Esophagus (tissue), 2 donors: ENCODE data around the gene RIC1. TPM values are rescaled to one million over a fixed set of nuclear protein-coding genes. Genes with fewer than 3 reads are reported as not detected.
"Not testable (repeated sequence)": the region's sequence is repeated elsewhere in the genome, so short reads cannot be mapped to it uniquely, and the experiment has no call there.

Experiments
- H3K27ac ChIP-seq, 2 donors: one replicate each; pipeline ENCODE4 v1.5.1; 2013; ENCODE audit warnings: low read depth in 2 of 2, mild to moderate bottlenecking in 2 of 2, inconsistent platforms in 1 of 2, low read length in 1 of 2, moderate library complexity in 1 of 2
- H3K27me3 ChIP-seq, 2 donors: one replicate each; pipeline ENCODE4 v1.6.1; 2013; ENCODE audit warnings: low read length in 2 of 2, control low read depth in 1 of 2, mild to moderate bottlenecking in 1 of 2; ENCODE audit not compliant: insufficient read depth in 2 of 2, control insufficient read depth in 1 of 2
- H3K36me3 ChIP-seq, 2 donors: one replicate each; pipeline ENCODE4 v1.6.1; 2013; ENCODE audit warnings: low read length in 1 of 2; ENCODE audit not compliant: control insufficient read depth in 2 of 2, insufficient read depth in 2 of 2
- H3K4me1 ChIP-seq, 2 donors: one replicate each; pipeline ENCODE4 v1.6.1; 2013; ENCODE audit warnings: low read length in 1 of 2; ENCODE audit not compliant: control insufficient read depth in 2 of 2, insufficient read depth in 2 of 2
- H3K4me3 ChIP-seq, 2 donors: one replicate each; pipeline ENCODE4 v1.5.1; 2013; ENCODE audit warnings: low read length in 2 of 2, mild to moderate bottlenecking in 2 of 2, low read depth in 1 of 2, moderate library complexity in 1 of 2
- H3K9me3 ChIP-seq, 2 donors: one replicate each; pipeline ENCODE4 v1.6.1; 2013; ENCODE audit warnings: mild to moderate bottlenecking in 2 of 2, low read depth in 1 of 2, low read length in 1 of 2, moderate library complexity in 1 of 2; ENCODE audit not compliant: control insufficient read depth in 2 of 2, insufficient read depth in 1 of 2
- WGBS, 2 donors: extraction: QIAGEN DNeasy Blood & Tissue Kit; methylation state at CpG; one replicate each; pipeline ENCODE4 v1.1.7; 2013; 5-methylcytosine and 5-hydroxymethylcytosine counted together
- polyA plus RNA-seq, 2 donors: library from polyadenylated mRNA; stranded (reverse); fragments of 200-250 nt; gene quantifications; one replicate each; pipeline ENCODE4 v1.2.3, GENCODE V29; 2013
- donor health status: healthy with polysubstance abuse.
- donor health status: Bipolar disorder and iron deficiency.

The RIC1 gene
- polyA plus RNA-seq, 2 donors = 4.3 to 5.8 TPM

DNA sequence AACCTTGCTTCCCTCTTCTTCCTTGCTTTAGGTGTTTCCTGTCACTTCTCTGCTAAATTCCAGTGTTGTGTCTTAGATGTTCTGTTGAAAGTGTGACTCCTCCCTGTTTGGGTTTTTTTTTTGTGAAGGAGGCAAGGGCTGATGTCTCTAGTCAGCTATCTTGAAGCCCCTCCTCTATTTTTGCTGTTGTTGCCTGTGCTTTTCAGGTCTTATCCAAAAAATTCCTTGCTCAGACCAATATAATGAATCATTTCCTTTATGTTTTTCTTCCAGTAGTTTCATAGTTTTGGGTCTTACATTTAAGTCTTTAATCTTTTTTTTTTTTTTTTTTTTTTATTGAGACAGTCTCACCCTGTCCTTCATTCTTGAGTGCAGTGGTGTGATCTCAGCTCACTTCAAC lies 22.3 kb downstream of the RIC1 start:
- Histone ChIP-seq H3K36me3 (no peaks in the 10 kb centered on the region), H3K9me3 (peaks cover 0 to 2% of the 10 kb centered on the region in 2 donors), H3K27ac (no peak overlapping the region), H3K4me3 (no peak overlapping the region), H3K27me3 (no peaks in the 10 kb centered on the region), H3K4me1 (no peaks in the 10 kb centered on the region)

DNA sequence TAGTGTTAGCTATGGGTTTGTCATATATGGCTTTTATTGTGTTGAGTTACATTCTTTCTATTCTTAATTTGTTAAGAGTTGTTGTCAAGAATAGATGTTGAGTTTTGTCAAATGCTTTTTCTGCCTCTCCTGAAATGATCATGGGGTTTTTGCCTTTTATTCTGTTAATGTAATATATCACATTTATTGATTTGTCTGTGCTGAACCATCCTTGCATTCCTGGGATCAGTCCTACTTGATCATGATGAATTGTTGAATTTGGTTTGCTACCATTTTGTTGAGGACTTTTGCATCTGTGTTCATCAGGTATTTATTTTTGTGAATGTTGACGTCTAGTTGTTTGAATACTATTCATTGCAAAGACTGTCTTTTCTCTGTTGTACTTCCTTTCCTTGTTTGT lies 23.9 kb downstream of the RIC1 start:
- 93 to 98% methylated on average over 1 of the region's 1 CpG for WGBS, 2 donors
- Histone ChIP-seq H3K4me1 (no peaks in the 10 kb centered on the region), H3K9me3 (peaks cover 0 to 2% of the 10 kb centered on the region in 2 donors)

DNA sequence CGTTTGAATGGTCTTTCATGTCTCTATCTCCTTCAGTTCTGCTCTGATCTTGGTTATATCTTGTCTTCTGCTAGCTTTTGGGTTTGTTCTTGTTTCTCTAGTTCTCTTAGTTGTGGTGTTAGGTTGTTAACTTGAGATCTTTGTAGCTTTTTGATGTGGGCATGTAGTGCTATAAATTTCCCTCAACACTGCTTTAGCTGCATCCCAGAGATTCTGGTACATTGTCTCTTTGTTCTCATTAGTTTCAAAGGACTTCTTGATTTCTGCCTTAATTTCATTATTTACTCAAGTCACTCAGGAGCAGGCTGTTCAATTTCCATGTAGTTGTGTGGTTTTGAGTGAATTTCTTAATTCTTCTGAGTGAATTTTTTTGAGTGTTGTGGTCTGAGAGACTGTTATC lies 33.9 kb downstream of the RIC1 start:
- H3K27me3 ChIP-seq, H3K27ac ChIP-seq, H3K9me3 ChIP-seq, H3K36me3 ChIP-seq, H3K4me1 ChIP-seq, H3K4me3 ChIP-seq: not testable (repeated sequence)
- WGBS, 2 donors = 83 to 96% methylated on average over 1 of the region's 1 CpG

More for the DNA sequence above, 23.9 kb downstream of the RIC1 start:
- H3K4me3 ChIP-seq = no peak overlapping the region
- H3K27me3 ChIP-seq = no peaks in the 10 kb centered on the region
- H3K27ac ChIP-seq = no peak overlapping the region
- H3K36me3 ChIP-seq = no peaks in the 10 kb centered on the region

DNA sequence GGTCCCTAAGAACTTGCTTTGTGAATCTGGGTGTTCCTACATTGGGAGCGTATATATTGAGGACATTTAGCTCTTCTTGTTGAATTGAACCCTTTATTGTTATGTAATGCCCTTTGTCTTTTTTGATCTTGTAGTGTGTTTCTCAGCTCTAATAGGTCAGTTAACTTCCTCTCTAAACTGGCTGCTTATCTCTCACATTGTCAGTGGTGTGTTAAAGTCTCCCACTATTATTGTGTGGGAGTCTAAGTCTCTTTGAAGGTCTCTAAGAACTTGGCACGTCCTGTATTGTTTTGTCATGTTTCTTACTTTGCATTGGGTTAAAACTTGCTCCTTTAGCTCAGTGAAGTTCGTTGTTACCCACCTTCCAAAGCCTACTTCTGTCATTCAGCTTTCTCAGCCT lies 36.2 kb downstream of the RIC1 start:
- H3K27me3 ChIP-seq = no peaks in the 10 kb centered on the region
- H3K9me3 ChIP-seq = no peaks in the 10 kb centered on the region
- H3K4me3 ChIP-seq = no peak overlapping the region
- WGBS, 2 donors = 72 to 76% methylated on average over 3 of the region's 3 CpGs
- H3K27ac ChIP-seq = no peak overlapping the region
- H3K4me1 ChIP-seq = no peaks in the 10 kb centered on the region
- no peaks in the 10 kb centered on the region for H3K36me3 ChIP-seq

DNA sequence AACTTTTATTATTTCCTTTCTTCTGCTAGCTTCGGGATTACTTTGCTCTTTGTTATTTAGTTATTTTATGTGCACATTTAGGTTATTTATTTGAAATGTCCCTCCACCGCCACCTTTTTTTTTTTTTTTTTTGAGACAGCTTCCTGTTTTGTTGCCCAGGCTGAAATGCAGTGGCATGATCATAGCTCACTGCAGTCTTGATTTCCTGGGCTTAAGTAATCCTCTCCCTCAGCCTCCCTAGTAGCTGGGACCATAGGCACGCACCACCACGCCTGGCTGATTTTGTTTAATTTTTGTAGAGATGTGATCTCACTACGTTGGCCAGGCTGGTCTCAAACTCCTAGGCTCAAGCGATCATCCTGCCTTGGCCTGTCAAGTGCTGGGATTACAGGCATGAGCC lies 38.5 kb downstream of the RIC1 start:
- no peak overlapping the region for H3K4me3 ChIP-seq

DNA sequence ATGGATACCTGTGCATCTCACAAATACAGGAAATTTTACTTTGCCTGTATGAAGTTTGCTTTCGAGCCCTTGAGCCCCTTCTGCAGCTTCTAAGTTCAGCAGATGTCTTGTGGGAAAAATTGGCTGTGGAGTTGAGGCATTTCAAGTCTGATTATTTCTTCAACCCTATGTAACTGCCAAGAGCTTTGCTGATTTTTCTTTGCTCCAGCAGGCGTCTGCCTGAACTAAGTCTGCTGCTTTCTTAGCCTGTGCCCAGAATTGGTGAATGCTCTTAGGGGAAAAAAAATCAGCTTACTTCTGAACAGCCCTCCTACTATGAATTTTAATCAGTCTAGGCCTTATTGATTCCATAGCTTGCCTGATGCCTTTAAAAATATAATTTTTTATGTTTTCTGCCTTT lies 41.2 kb downstream of the RIC1 start:
- Histone ChIP-seq H3K4me1 (no peaks in the 10 kb centered on the region), H3K36me3 (peaks cover 0 to 2% of the 10 kb centered on the region in 2 donors), H3K9me3 (peaks cover 0 to 2% of the 10 kb centered on the region in 2 donors), H3K4me3 (no peak overlapping the region), H3K27ac (no peak overlapping the region), H3K27me3 (no peaks in the 10 kb centered on the region)
- 80 to 82% methylated on average over 2 of the region's 2 CpGs for WGBS, 2 donors

More for the DNA sequence above, 38.5 kb downstream of the RIC1 start:
- H3K36me3 ChIP-seq = peaks cover 0 to 2% of the 10 kb centered on the region in 2 donors
- 93 to 94% methylated on average over 6 of the region's 6 CpGs for WGBS, 2 donors
- no peaks in the 10 kb centered on the region for H3K9me3 ChIP-seq
- no peak overlapping the region for H3K27ac ChIP-seq
- no peaks in the 10 kb centered on the region for H3K4me1 ChIP-seq
- no peaks in the 10 kb centered on the region for H3K27me3 ChIP-seq

DNA sequence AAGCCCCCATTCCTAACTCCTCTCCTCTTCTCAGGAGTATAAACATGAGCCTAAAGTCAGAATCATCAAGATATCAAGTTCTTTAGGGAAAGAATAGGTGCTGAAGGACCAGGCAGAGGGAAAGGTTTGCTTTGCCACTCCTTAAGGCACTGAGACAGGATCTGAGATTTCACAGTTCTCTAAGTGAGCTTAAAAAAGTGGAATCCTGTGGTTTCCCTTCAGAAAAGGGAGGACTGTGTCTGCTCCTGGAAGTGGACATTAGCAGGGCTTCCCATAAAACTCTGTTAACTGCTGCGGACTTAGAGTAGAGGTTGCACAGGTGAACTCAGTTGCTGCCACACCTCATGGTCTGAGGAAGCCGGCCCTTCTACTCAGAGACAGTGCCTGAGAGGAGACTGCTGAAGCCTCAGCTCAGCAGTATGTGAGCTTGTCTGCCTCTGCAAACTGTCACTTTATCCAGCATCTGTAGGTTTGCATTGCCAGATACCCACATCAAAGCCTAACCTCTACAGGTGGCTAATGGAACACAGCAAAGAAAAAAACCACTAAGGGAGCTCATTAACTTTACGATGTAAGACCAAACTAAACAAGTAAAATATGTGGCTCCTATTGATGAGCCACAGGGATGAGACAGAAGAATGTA lies 42.9 kb downstream of the RIC1 start:
- no peaks in the 10 kb centered on the region for H3K27me3 ChIP-seq
- H3K4me3 ChIP-seq = no peak overlapping the region
- H3K36me3 ChIP-seq = peaks cover 0 to 2% of the 10 kb centered on the region in 2 donors
- H3K4me1 ChIP-seq = no peaks in the 10 kb centered on the region
- H3K9me3 ChIP-seq = peaks cover 0 to 2% of the 10 kb centered on the region in 2 donors
- H3K27ac ChIP-seq = peak overlapping the region in 1 of 2 donors; percentile 24
- 71 to 74% methylated on average over 3 of the region's 3 CpGs for WGBS, 2 donors

DNA sequence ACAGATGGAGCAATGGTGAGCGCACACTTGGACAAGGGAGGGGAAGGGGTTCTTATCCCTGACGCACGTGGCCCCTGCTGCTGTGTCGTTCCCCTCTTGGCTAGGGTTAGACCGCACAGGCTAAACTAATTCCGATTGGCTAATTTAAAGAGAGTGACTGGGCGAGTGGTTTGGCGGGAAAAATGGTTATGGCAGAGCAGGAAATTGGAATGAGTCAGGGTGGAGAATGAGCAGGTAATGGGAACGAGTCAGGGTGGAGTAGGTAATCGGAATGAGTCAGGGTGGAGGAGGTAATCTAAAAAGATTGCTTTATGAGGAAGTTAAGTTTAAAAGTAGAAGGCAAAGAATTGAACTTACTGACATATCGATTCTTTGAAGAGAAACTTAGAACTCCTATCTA lies 46.1 kb downstream of the RIC1 start:
- H3K4me1 ChIP-seq, H3K27me3 ChIP-seq, H3K27ac ChIP-seq, H3K9me3 ChIP-seq, H3K4me3 ChIP-seq, H3K36me3 ChIP-seq: not testable (repeated sequence)
- 92 to 94% methylated on average over 11 of the region's 11 CpGs for WGBS, 2 donors

DNA sequence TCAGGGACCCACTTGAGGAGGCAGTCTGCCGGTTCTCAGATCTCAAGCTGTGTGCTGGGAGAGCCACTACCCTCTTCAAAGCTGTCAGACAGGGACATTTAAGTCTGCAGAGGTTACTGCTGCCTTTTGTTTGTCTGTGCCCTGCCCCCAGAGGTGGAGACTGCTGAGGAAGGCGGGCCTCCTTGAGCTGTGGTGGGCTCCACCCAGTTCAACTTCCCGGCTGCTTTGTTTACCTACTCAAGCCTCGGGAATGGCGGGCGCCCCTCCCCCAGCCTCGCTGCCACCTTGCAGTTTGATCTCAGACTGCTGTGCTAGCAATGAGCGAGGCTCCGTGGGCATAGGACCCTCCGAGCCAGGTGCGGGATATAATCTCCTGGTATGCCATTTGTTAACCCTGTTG lies 54.7 kb downstream of the RIC1 start:
- H3K36me3 ChIP-seq, H3K4me1 ChIP-seq, H3K4me3 ChIP-seq, H3K9me3 ChIP-seq, H3K27ac ChIP-seq, H3K27me3 ChIP-seq: not testable (repeated sequence)
- 96 to 98% methylated on average over 11 of the region's 11 CpGs for WGBS, 2 donors

DNA sequence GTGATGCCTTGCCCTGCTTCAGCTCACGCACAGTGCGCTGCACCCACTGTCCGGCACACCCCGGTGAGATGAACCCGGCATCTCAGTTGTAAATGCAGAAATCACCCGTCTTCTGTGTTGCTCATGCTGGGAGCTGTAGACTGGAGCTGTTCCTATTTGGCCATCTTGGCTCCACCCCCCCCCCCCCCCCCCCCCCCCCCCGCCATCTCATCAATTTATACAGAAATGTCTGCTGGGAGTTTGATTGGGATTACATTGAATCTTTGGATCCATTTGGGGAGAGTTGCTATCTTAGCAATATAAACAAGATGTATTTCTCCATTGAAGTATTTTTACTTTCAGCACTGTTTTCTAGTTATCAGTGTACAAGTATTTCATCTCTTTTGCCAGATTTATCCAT lies 55.2 kb downstream of the RIC1 start:
- H3K27me3 ChIP-seq = no peaks in the 10 kb centered on the region
- no peaks in the 10 kb centered on the region for H3K9me3 ChIP-seq
- no peak overlapping the region for H3K4me3 ChIP-seq
- 94 to 99% methylated on average over 7 of the region's 7 CpGs for WGBS, 2 donors
- H3K36me3 ChIP-seq = no peaks in the 10 kb centered on the region
- no peak overlapping the region for H3K27ac ChIP-seq
- H3K4me1 ChIP-seq = no peaks in the 10 kb centered on the region
